ENCODE data around the gene WNT3. TPM values are rescaled to one million over a fixed set of nuclear protein-coding genes. Genes with fewer than 3 reads are reported as not detected.
A peak's percentile ranks its signal among the peaks of the same experiment; 100 is the strongest.

WNT3 gene
- polyA plus RNA-seq, 4 donors: 2.9 to 8.9 (median 6.7) TPM

GRCh38 chr17:46730026-46730425, 88.5 kb downstream of the WNT3 start:
- Histone ChIP-seq H3K27ac (ENCODE audit: low read depth in 1 of 3, low read length in 2 of 3) (no peak overlapping the region), H3K4me3 (ENCODE audit: low read depth in 1 of 3, low read length in 3 of 3) (no peak overlapping the region), H3K9me3 (ENCODE audit: control insufficient read depth in 2 of 2, insufficient read depth in 1 of 2, low read depth in 1 of 2, low read length in 1 of 2) (no peaks in the 10 kb centered on the region), H3K36me3 (ENCODE audit: control insufficient read depth in 3 of 3, insufficient read depth in 2 of 3, low read depth in 1 of 3, low read length in 3 of 3) (peaks cover 0 to 7% (median 7%) of the 10 kb centered on the region in 3 donors), H3K4me1 (ENCODE audit: control insufficient read depth in 3 of 3, insufficient read depth in 2 of 3, low read depth in 1 of 3, low read length in 2 of 3) (no peaks in the 10 kb centered on the region), H3K27me3 (ENCODE audit: control insufficient read depth in 3 of 3, insufficient read depth in 3 of 3, low read length in 3 of 3) (no peaks in the 10 kb centered on the region)
- 90 to 95% (median 91%) methylated on average over 2 of the region's 2 CpGs for WGBS, 3 donors
- DNase-seq (no peak), FAIRE-seq (peak; percentile 62)

- H3K27me3 ChIP-seq (ENCODE audit: control insufficient read depth in 3 of 3, insufficient read depth in 3 of 3, low read length in 3 of 3): no peaks in the 10 kb centered on the region
- no peak for FAIRE-seq
- H3K9me3 ChIP-seq (ENCODE audit: control insufficient read depth in 2 of 2, insufficient read depth in 1 of 2, low read depth in 1 of 2, low read length in 1 of 2): no peaks in the 10 kb centered on the region
- WGBS, 3 donors: 88 to 94% (median 92%) methylated on average over 4 of the region's 4 CpGs
- H3K27ac ChIP-seq (ENCODE audit: low read depth in 1 of 3, low read length in 2 of 3): no peak overlapping the region
- DNase-seq: no peak
- H3K36me3 ChIP-seq (ENCODE audit: control insufficient read depth in 3 of 3, insufficient read depth in 2 of 3, low read depth in 1 of 3, low read length in 3 of 3): peaks cover 2 to 3% (median 2%) of the 10 kb centered on the region in 3 donors
- no peak overlapping the region for H3K4me3 ChIP-seq (ENCODE audit: low read depth in 1 of 3, low read length in 3 of 3)
- H3K4me1 ChIP-seq (ENCODE audit: control insufficient read depth in 3 of 3, insufficient read depth in 2 of 3, low read depth in 1 of 3, low read length in 2 of 3): no peaks in the 10 kb centered on the region
Measured at GRCh38 chr17:46727572-46728348, 90.7 kb downstream of the WNT3 start.

GRCh38 chr17:46726206-46726605, 92.3 kb downstream of the WNT3 start:
- H3K4me3 ChIP-seq (ENCODE audit: low read depth in 1 of 3, low read length in 3 of 3): no peak overlapping the region
- DNase-seq: peak; percentile 23 to 51
- no peaks in the 10 kb centered on the region for H3K27me3 ChIP-seq (ENCODE audit: control insufficient read depth in 3 of 3, insufficient read depth in 3 of 3, low read length in 3 of 3)
- H3K9me3 ChIP-seq (ENCODE audit: control insufficient read depth in 2 of 2, insufficient read depth in 1 of 2, low read depth in 1 of 2, low read length in 1 of 2): no peaks in the 10 kb centered on the region
- H3K36me3 ChIP-seq (ENCODE audit: control insufficient read depth in 3 of 3, insufficient read depth in 2 of 3, low read depth in 1 of 3, low read length in 3 of 3): peaks cover 2 to 3% (median 3%) of the 10 kb centered on the region in 3 donors
- WGBS, 3 donors: 77 to 84% (median 82%) methylated on average over 3 of the region's 3 CpGs
- H3K4me1 ChIP-seq (ENCODE audit: control insufficient read depth in 3 of 3, insufficient read depth in 2 of 3, low read depth in 1 of 3, low read length in 2 of 3): no peaks in the 10 kb centered on the region
- no peak for FAIRE-seq
- H3K27ac ChIP-seq (ENCODE audit: low read depth in 1 of 3, low read length in 2 of 3): peak overlapping the region in 2 of 3 donors; percentile 11 to 15

- Histone ChIP-seq H3K27me3 (ENCODE audit: control insufficient read depth in 3 of 3, insufficient read depth in 3 of 3, low read length in 3 of 3) (no peaks in the 10 kb centered on the region), H3K36me3 (ENCODE audit: control insufficient read depth in 3 of 3, insufficient read depth in 2 of 3, low read depth in 1 of 3, low read length in 3 of 3) (peaks cover 2 to 7% (median 2%) of the 10 kb centered on the region in 3 donors), H3K27ac (ENCODE audit: low read depth in 1 of 3, low read length in 2 of 3) (no peak overlapping the region), H3K4me3 (ENCODE audit: low read depth in 1 of 3, low read length in 3 of 3) (no peak overlapping the region), H3K4me1 (ENCODE audit: control insufficient read depth in 3 of 3, insufficient read depth in 2 of 3, low read depth in 1 of 3, low read length in 2 of 3) (no peaks in the 10 kb centered on the region), H3K9me3 (ENCODE audit: control insufficient read depth in 2 of 2, insufficient read depth in 1 of 2, low read depth in 1 of 2, low read length in 1 of 2) (no peaks in the 10 kb centered on the region)
- DNase-seq (no peak), FAIRE-seq (no peak)
- WGBS, 3 donors: 66 to 78% (median 70%) methylated on average over 7 of the region's 7 CpGs
Measured at GRCh38 chr17:46722662-46723285, 95.7 kb downstream of the WNT3 start.

- Histone ChIP-seq H3K9me3 (ENCODE audit: control insufficient read depth in 2 of 2, insufficient read depth in 1 of 2, low read depth in 1 of 2, low read length in 1 of 2) (no peaks in the 10 kb centered on the region), H3K4me1 (ENCODE audit: control insufficient read depth in 3 of 3, insufficient read depth in 2 of 3, low read depth in 1 of 3, low read length in 2 of 3) (no peaks in the 10 kb centered on the region), H3K27me3 (ENCODE audit: control insufficient read depth in 3 of 3, insufficient read depth in 3 of 3, low read length in 3 of 3) (no peaks in the 10 kb centered on the region), H3K36me3 (ENCODE audit: control insufficient read depth in 3 of 3, insufficient read depth in 2 of 3, low read depth in 1 of 3, low read length in 3 of 3) (peaks cover 2 to 10% (median 4%) of the 10 kb centered on the region in 3 donors), H3K4me3 (ENCODE audit: low read depth in 1 of 3, low read length in 3 of 3) (no peak overlapping the region), H3K27ac (ENCODE audit: low read depth in 1 of 3, low read length in 2 of 3) (no peak overlapping the region)
- DNase-seq (no peak), FAIRE-seq (no peak)
- 56 to 60% (median 56%) methylated on average over 5 of the region's 5 CpGs for WGBS, 3 donors
Measured at GRCh38 chr17:46720408-46720807, 98.1 kb downstream of the WNT3 start.

- Histone ChIP-seq H3K9me3 (ENCODE audit: control insufficient read depth in 2 of 2, insufficient read depth in 1 of 2, low read depth in 1 of 2, low read length in 1 of 2) (no peaks in the 10 kb centered on the region), H3K27ac (ENCODE audit: low read depth in 1 of 3, low read length in 2 of 3) (no peak overlapping the region), H3K27me3 (ENCODE audit: control insufficient read depth in 3 of 3, insufficient read depth in 3 of 3, low read length in 3 of 3) (no peaks in the 10 kb centered on the region), H3K4me3 (ENCODE audit: low read depth in 1 of 3, low read length in 3 of 3) (no peak overlapping the region), H3K4me1 (ENCODE audit: control insufficient read depth in 3 of 3, insufficient read depth in 2 of 3, low read depth in 1 of 3, low read length in 2 of 3) (no peaks in the 10 kb centered on the region), H3K36me3 (ENCODE audit: control insufficient read depth in 3 of 3, insufficient read depth in 2 of 3, low read depth in 1 of 3, low read length in 3 of 3) (peaks cover 2 to 10% (median 4%) of the 10 kb centered on the region in 3 donors)
- no peak for FAIRE-seq
- no peak for DNase-seq
- 78 to 92% (median 91%) methylated on average over 3 of the region's 3 CpGs for WGBS, 3 donors
Measured at GRCh38 chr17:46719891-46720290, 98.6 kb downstream of the WNT3 start.

- Histone ChIP-seq H3K9me3 (ENCODE audit: control insufficient read depth in 2 of 2, insufficient read depth in 1 of 2, low read depth in 1 of 2, low read length in 1 of 2) (no peaks in the 10 kb centered on the region), H3K4me1 (ENCODE audit: control insufficient read depth in 3 of 3, insufficient read depth in 2 of 3, low read depth in 1 of 3, low read length in 2 of 3) (no peaks in the 10 kb centered on the region), H3K27ac (ENCODE audit: low read depth in 1 of 3, low read length in 2 of 3) (no peak overlapping the region), H3K4me3 (ENCODE audit: low read depth in 1 of 3, low read length in 3 of 3) (no peak overlapping the region), H3K36me3 (ENCODE audit: control insufficient read depth in 3 of 3, insufficient read depth in 2 of 3, low read depth in 1 of 3, low read length in 3 of 3) (peaks cover 2 to 10% (median 3%) of the 10 kb centered on the region in 3 donors), H3K27me3 (ENCODE audit: control insufficient read depth in 3 of 3, insufficient read depth in 3 of 3, low read length in 3 of 3) (no peaks in the 10 kb centered on the region)
- DNase-seq (no peak), FAIRE-seq (no peak)
- 86 to 92% (median 89%) methylated on average over 4 of the region's 4 CpGs for WGBS, 3 donors
Measured at GRCh38 chr17:46717999-46718398, 100.5 kb downstream of the WNT3 start.

Data from small intestine (tissue), 7 donors.